HG02678 (cell line): ENCODE data around the gene TENM3.

Source experiments
- ATAC-seq: cut with Tn5 transposase; IDR thresholded peaks from one replicate; pipeline ENCODE4 v1.9.1; 2021; ENCODE audit warnings: mild to moderate bottlenecking, moderate library complexity; ENCODE audit not compliant: unreplicated experiment

Gene TENM3

DNA sequence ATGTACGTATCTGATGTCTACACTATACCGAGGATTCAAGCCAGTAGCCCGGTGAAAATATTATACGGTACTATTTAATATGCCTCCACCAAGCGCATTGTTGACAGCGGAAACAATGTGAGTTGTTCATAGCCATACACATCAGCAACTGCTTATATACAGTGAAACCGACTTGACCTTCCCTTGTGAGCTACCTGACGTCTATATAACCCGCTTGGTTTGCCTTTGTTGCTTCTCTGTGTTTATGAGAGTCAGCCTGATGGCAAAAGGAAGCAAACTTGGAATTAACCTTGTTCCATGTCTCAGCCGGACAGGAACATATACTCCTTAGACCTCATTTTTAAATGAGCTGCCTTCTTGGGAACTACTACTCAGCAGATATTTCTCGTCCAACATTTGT is 462.2 kb downstream of the TENM3 start:
- ATAC-seq = no peak

DNA sequence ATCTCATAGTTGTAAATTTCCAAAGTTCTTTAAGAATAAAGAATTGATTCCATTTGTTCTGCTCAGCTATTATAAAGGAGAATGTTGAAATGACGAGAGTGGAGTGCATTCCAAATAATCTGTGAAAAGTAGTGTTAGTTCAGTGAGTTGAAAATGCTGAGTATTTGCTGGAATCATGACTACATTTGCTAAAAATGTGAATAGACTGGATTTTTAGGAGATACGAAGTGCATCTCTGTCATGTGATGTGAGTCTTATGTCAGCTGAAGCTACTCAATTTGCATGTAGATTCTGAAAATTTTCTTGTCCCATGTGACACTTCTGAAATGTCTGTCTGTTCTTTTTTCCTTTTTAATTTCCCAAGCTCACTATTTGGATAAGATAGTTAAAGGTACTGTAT is 468.0 kb downstream of the TENM3 start:
- no peak for ATAC-seq

DNA sequence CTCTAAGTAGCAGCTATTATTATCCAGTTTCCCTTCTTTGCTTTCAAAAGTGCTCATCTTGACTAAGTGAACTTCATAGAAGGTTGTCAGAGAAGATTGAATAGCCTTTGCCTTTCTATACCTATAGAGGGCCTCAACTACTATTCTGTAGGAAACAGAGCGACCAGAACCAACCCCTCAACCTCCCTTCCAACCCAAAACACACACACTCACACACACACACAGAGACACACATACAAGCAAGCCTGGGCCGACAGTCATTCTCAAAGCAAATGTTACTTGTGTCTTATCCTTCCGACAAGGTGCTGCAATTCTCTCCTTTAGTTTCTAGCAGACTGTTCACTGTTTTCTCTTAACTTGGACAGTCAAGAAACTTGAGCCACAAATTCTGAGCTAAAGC is 472.3 kb downstream of the TENM3 start:
- ATAC-seq = no peak

- ATAC-seq = no peak
Measured at GRCh38 chr4:182716192-182716591, 473.0 kb downstream of the TENM3 start.

GRCh38 chr4:182717788-182718583 is 474.8 kb downstream of the TENM3 start:
- ATAC-seq = peak; percentile 48

DNA sequence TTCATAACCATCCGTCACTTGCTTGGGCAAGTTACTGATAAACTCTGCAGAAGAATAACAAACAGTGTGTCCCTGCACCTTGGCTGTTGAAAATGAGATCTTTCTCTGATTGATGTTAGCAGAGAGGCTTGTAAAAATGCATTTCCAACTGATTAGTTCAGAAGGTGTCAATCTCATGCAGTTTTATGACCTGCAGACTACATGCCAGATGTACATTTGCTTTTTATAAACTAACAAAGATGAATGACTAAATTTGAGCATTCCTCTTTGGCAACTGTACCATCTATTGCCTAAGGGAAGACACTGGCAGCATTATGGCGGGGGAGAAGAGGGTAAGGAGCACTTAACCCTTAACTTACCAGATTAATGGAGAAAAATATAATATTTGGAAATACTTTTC is 481.2 kb downstream of the TENM3 start:
- ATAC-seq = no peak

- no peak for ATAC-seq
Measured at GRCh38 chr4:182729516-182729915, 486.3 kb downstream of the TENM3 start.

DNA sequence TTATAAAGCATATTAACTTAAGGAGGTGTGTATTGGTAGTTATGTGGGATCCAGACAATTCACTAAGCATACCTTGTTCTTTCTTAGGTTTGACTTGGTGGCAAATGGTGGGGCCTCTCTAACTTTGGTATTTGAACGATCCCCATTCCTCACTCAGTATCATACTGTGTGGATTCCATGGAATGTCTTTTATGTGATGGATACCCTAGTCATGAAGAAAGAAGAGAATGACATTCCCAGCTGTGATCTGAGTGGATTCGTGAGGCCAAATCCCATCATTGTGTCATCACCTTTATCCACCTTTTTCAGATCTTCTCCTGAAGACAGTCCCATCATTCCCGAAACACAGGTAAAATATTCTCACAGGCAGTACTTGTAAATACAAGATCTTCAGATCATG is 487.6 kb downstream of the TENM3 start:
- ATAC-seq = no peak

DNA sequence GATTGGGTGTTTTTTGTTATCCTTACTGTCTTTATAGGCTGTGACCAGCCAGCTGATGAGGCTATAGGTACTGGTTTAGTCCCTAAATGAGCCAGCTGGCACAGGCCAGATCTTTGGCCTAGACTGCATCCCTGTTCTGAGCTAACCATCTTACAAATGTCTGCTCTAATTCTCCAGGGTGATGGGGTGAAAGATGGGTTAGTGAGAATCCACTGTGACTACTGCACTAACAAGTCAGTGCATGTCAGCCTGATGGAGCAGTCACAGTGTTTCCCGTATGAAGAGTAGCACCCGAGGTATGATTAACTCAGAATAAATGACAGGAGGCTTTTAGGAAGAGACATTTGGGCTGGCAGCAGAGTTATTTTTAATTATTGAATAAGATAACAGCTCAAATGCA is 493.0 kb downstream of the TENM3 start:
- no peak for ATAC-seq

- no peak for ATAC-seq
Measured at GRCh38 chr4:182738283-182739047, 495.3 kb downstream of the TENM3 start.

GRCh38 chr4:182740256-182740655 is 497.1 kb downstream of the TENM3 start:
- ATAC-seq = no peak

GRCh38 chr4:182741054-182741453 is 497.9 kb downstream of the TENM3 start:
- ATAC-seq = no peak

- ATAC-seq = no peak
Measured at GRCh38 chr4:182741914-182742313, 498.7 kb downstream of the TENM3 start.

GRCh38 chr4:182743815-182744214 is 500.6 kb downstream of the TENM3 start:
- no peak for ATAC-seq

GRCh38 chr4:182745237-182745636 is 502.0 kb downstream of the TENM3 start:
- ATAC-seq = no peak

DNA sequence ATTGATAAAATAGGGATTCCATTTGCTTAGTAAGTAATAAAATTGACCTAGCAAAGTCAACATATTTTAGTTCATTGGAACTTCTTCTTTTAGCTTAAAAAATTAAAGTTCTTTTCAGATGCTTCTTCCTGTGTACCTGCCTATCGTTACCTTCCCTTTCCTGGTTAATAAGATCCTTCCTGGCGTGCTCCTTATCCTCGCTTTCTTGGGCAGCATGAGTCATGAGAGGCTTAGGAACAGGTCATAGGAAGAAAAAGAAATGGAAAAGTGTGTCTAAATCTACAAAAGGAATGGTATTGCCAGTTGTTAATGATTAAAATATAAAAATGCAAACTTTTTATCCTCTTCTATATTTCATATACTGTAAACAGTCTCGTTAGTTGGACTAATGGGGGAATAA is 503.7 kb downstream of the TENM3 start:
- ATAC-seq = no peak

DNA sequence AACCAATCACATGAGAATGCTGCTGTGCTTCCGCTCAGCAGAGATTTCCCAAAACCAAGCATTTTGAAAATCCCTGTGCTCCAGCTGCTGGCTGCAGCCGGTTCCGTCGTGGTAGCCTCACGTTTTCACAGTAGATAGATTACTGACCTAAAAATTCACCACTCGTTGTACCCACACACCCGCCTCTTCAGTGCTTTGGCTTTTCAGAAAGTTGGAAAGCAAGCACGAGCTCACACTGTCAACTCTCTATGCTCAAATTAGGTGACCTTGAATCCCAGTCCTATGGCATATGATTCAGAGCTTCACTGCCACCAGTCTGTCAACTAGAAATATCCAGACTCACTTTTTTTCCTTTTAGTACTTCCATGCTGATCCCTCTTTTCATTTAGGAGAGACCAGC is 505.1 kb downstream of the TENM3 start:
- ATAC-seq = no peak

GRCh38 chr4:182748949-182749348 is 505.7 kb downstream of the TENM3 start:
- ATAC-seq = no peak

- no peak for ATAC-seq
Measured at GRCh38 chr4:182749667-182750167, 506.5 kb downstream of the TENM3 start.

DNA sequence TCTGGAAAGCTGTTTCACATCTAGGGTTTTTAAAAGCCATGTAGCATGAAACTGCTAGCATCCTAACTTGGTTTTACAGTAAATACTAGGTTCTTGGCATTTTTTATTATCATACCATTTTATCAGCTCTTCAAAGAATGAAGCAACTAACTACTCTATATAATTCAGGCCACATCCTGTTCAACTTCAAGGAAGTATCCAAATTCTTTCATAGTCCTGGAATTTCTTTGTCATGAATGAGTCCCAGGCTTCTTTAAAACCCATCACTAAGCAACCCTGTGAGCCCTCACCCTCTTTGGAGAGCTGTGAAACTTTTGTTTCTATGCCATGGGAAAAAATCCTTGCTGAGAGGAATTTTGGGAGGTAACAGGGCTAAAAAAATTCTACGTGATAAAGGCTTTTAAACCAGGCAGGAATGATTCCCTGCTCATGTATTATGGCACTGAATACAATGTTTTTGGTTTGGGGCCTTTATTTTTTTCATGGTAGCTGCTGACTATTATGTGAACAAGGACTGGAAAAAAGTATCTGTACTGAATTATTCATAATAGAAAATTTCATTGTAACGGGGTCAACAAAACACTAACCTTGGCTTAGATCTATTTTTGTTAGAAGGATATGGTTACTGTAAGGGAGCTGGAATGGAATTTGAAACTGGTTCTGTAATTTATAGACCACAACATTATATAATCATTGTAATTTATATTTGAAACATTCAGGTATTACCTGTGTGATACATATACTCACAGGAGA is 509.1 kb downstream of the TENM3 start:
- ATAC-seq = no peak

DNA sequence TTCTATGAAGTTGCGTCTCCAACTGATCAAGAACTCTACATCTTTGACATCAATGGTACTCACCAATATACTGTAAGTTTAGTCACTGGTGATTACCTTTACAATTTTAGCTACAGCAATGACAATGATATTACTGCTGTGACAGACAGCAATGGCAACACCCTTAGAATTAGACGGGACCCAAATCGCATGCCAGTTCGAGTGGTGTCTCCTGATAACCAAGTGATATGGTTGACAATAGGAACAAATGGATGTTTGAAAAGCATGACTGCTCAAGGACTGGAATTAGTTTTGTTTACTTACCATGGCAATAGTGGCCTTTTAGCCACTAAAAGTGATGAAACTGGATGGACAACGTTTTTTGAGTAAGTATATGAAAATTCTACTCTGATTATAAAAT is 511.7 kb downstream of the TENM3 start:
- ATAC-seq = no peak
